HL-60/S4 treated with retinoic acid at 250 ng/mL for 4 days and 3 days (cell line): ENCODE data around the gene KCTD2.
"Not testable (repeated sequence)": the region's sequence is repeated elsewhere in the genome, so short reads cannot be mapped to it uniquely, and the experiment has no call there.

ENCODE experiments used
- in situ Hi-C: fragments of 300-500 bp; cut with MboI; formaldehyde crosslinking; loops from 2 replicates; pipeline ENCODE4 v1.7.0; 2022; ENCODE audit warnings: low sequenced_read_pairs

Gene KCTD2

GRCh38 chr17:75049057-75049456, 2.0 kb downstream of the KCTD2 start:
- in situ Hi-C loops: no loop called here

- in situ Hi-C loops: no loop called here
These were observed 2.7 kb downstream of the KCTD2 start for GRCh38 chr17:75049706-75050105.

- in situ Hi-C loops: no loop called here
These were observed 4.9 kb downstream of the KCTD2 start for GRCh38 chr17:75051941-75052340.

GRCh38 chr17:75059369-75060345, 12.6 kb downstream of the KCTD2 start:
- in situ Hi-C loops: no loop called here

GRCh38 chr17:75060434-75061054, 13.5 kb downstream of the KCTD2 start:
- in situ Hi-C loops: no loop called here

GRCh38 chr17:75061055-75061438, 14.0 kb downstream of the KCTD2 start:
- in situ Hi-C loops: no loop called here

GRCh38 chr17:75061618-75062017, 14.6 kb downstream of the KCTD2 start:
- in situ Hi-C loops: no loop called here

GRCh38 chr17:75063201-75063600, 16.2 kb downstream of the KCTD2 start:
- in situ Hi-C loops: no loop called here

- in situ Hi-C loops: no loop called here
These were observed 16.6 kb downstream of the KCTD2 start for GRCh38 chr17:75063626-75064025.

- in situ Hi-C loops: no loop called here
These were observed 17.0 kb downstream of the KCTD2 start for GRCh38 chr17:75064040-75064439.

GRCh38 chr17:75064460-75064859, 17.4 kb downstream of the KCTD2 start:
- in situ Hi-C loops: no loop called here

GRCh38 chr17:75064867-75065561, 18.0 kb downstream of the KCTD2 start:
- in situ Hi-C loops: no loop called here

GRCh38 chr17:75065562-75066151, 18.6 kb downstream of the KCTD2 start:
- in situ Hi-C loops: no loop called here

- in situ Hi-C loops: no loop called here
These were observed 20.8 kb downstream of the KCTD2 start for GRCh38 chr17:75067856-75068255.

- in situ Hi-C loops: no loop called here
These were observed 21.7 kb downstream of the KCTD2 start for GRCh38 chr17:75068750-75069149.

- in situ Hi-C loops: no loop called here
These were observed 22.8 kb downstream of the KCTD2 start for GRCh38 chr17:75069783-75070182.

GRCh38 chr17:75071478-75072271, 24.6 kb downstream of the KCTD2 start:
- in situ Hi-C loops: not testable (repeated sequence)

GRCh38 chr17:75072909-75073308, 25.9 kb downstream of the KCTD2 start:
- in situ Hi-C loops: not testable (repeated sequence)

- in situ Hi-C loops: no loop called here
These were observed 26.6 kb downstream of the KCTD2 start for GRCh38 chr17:75073618-75074047.

- in situ Hi-C loops: no loop called here
These were observed 27.5 kb downstream of the KCTD2 start for GRCh38 chr17:75074532-75074931.
